ENCODE measurements around the gene PWWP2B. TPM values are rescaled to one million over a fixed set of nuclear protein-coding genes. Genes with fewer than 3 reads are reported as not detected.

The PWWP2B gene
- total and polyA plus RNA-seq, 2 donors (not counting 3 experiments of a cell fraction or from before 2014, with no cell fraction given) = 4.6 to 11.8 TPM

DNA sequence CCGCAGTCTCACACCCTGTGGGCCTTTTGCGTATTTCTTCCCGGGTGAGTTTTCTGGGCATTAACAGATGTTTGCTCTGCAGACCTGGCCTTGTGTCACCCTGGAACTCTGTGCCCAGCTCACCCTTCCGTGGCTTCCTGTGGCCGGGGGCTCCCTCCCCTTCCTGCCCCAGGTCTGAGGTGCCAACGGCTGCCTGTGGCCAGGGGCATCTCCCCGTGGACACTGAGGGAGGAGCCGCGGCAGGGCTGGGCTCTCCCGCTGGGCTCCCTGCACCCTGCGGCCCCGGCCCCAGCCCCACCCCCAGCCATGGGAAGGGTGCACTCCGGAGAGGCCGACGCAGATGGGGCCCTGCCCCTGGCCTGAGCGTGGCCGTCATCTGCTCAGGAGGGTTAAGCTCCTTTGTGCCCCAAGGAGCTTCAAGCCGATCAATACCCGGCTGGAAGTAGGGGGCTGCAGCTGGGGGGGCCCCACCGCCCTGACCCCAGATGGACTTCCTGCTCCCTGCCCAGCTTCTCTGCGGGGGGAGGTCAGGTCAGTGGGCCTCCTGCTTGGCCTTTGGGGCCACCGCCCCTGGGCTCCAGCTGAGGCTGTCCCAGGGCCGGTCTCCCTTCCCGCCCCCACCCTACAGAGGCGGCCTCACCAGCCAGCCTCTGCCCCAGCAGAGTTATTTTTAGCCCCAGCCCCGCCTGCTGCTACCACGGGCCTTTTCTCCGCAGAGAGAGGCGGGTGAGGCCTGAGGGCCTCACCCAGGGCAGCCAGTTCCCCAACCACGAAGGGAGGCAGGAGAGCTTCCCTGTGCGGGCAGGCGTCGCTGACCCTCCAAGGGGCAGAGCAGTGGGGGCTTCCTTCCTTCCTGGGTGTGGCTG lies 24.2 kb downstream of the PWWP2B start:
- no TSS peak for BruUV-seq (replicated peaks)
- FAIRE-seq (no peak), DNase-seq (ENCODE audit: low read depth, low spot score) (no peak)
- H3K9ac ChIP-seq (replicated peaks; ENCODE audit: extremely low read depth, insufficient read depth, low read length) = no peak overlapping the region
- peaks cover 15% of the 10 kb centered on the region for H3K4me1 ChIP-seq (ENCODE audit: control insufficient read depth, extremely low read depth, insufficient read depth, low read length)
- H3K4me2 ChIP-seq (ENCODE audit: insufficient read depth, low read length) = no peak overlapping the region
- ChIA-PET CTCF (interaction anchor here (1.0 to 2.2 kb wide), 2 partner anchors 10 to 31 kb away, joined by 3 to 7 read pairs; no protein-coding TSS in a partner anchor), POLR2A (interaction anchor here (0.7 kb wide), 1 partner anchor 10 kb away, joined by 3 read pairs; no protein-coding TSS in a partner anchor)
- no peak overlapping the region for H2AFZ ChIP-seq (ENCODE audit: low read depth, low read length)
- no peaks in the 10 kb centered on the region for H3K79me2 ChIP-seq (ENCODE audit: control insufficient read depth, insufficient read depth, low read length)
- H3K27ac ChIP-seq (ENCODE audit: insufficient read depth, low read depth, low read length) = no peak overlapping the region
- H3K9me1 ChIP-seq (replicated peaks; ENCODE audit: control insufficient read depth, extremely low read depth, insufficient read depth, low read length) = no peaks in the 10 kb centered on the region
- no peak for TF ChIP-seq CTCF (IDR thresholded peaks at IDR 0.05; ENCODE audit: extremely low read depth in 1 of 2, insufficient read depth in 1 of 2, low read depth in 1 of 2, low read length in 2 of 2)
- H3K4me3 ChIP-seq (replicated peaks in 1 of 3; ENCODE audit: insufficient read depth in 1 of 3, low read depth in 1 of 3, low read length in 3 of 3) = no peak overlapping the region
- intact Hi-C loops (cut with micrococcal nuclease) (no loop called here), dilution Hi-C loops (cut with MboI; ENCODE audit: extremely low pct_ligation_motif_present, low sequenced_read_pairs) (no loop called here)
- no peaks in the 10 kb centered on the region for H3K27me3 ChIP-seq (ENCODE audit: control insufficient read depth in 2 of 2, insufficient read depth in 2 of 2, low read length in 2 of 2)
- no peaks in the 10 kb centered on the region for H3K36me3 ChIP-seq (ENCODE audit: control insufficient read depth in 2 of 2, extremely low read depth in 1 of 2, insufficient read depth in 2 of 2, low read length in 2 of 2)
- H3K9me3 ChIP-seq (replicated peaks; ENCODE audit: control insufficient read depth, insufficient read depth, low read length) = no peaks in the 10 kb centered on the region
- no peaks in the 10 kb centered on the region for H4K20me1 ChIP-seq (replicated peaks; ENCODE audit: control insufficient read depth, extremely low read depth, insufficient read depth, low read length)
